ENCODE data around the gene RAP1GAP2.

RAP1GAP2 gene

GRCh38 chr17:2928294-2928890 is 132.2 kb downstream of the RAP1GAP2 start:
- H3F3A ChIP-seq (ENCODE audit: control insufficient read depth, insufficient read depth), result peaks cover 15% of the 10 kb centered on the region
- H3K4me3 ChIP-seq (ENCODE audit: low read length), result no peak overlapping the region
- H3K27ac ChIP-seq (ENCODE audit: low read depth, low read length), result no peak overlapping the region
- no peaks in the 10 kb centered on the region for H3K9me2 ChIP-seq (replicated peaks; ENCODE audit: control insufficient read depth, low read length)
- H4K20me1 ChIP-seq (ENCODE audit: control insufficient read depth, insufficient read depth, low read depth, low read length), result no peaks in the 10 kb centered on the region
- H3K9me3 ChIP-seq (ENCODE audit: control insufficient read depth, insufficient read depth, low read length), result no peaks in the 10 kb centered on the region
- TF ChIP-seq, protein P1, sequence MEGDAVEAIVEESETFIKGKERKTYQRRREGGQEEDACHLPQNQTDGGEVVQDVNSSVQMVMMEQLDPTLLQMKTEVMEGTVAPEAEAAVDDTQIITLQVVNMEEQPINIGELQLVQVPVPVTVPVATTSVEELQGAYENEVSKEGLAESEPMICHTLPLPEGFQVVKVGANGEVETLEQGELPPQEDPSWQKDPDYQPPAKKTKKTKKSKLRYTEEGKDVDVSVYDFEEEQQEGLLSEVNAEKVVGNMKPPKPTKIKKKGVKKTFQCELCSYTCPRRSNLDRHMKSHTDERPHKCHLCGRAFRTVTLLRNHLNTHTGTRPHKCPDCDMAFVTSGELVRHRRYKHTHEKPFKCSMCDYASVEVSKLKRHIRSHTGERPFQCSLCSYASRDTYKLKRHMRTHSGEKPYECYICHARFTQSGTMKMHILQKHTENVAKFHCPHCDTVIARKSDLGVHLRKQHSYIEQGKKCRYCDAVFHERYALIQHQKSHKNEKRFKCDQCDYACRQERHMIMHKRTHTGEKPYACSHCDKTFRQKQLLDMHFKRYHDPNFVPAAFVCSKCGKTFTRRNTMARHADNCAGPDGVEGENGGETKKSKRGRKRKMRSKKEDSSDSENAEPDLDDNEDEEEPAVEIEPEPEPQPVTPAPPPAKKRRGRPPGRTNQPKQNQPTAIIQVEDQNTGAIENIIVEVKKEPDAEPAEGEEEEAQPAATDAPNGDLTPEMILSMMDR (IDR thresholded peaks at IDR 0.05; ENCODE audit: low read depth, low read length, poor library complexity, severe bottlenecking), result no peak
- TF ChIP-seq EZH2phosphoT487 (IDR thresholded peaks at IDR 0.05; ENCODE audit: borderline replicate concordance, low read length), result no peak
- H3K36me3 ChIP-seq (ENCODE audit: control insufficient read depth, low read length), result no peaks in the 10 kb centered on the region
- H3K4me2 ChIP-seq (ENCODE audit: low read length), result no peak overlapping the region
- peaks cover 31% of the 10 kb centered on the region for H3K4me1 ChIP-seq (ENCODE audit: control insufficient read depth, low read length)
- H3K27me3 ChIP-seq (ENCODE audit: control insufficient read depth, low read length), result no peaks in the 10 kb centered on the region
- H3K79me2 ChIP-seq (ENCODE audit: control insufficient read depth, low read length), result peaks cover 5% of the 10 kb centered on the region; the same call in 1 of the 2 replicates

DNA sequence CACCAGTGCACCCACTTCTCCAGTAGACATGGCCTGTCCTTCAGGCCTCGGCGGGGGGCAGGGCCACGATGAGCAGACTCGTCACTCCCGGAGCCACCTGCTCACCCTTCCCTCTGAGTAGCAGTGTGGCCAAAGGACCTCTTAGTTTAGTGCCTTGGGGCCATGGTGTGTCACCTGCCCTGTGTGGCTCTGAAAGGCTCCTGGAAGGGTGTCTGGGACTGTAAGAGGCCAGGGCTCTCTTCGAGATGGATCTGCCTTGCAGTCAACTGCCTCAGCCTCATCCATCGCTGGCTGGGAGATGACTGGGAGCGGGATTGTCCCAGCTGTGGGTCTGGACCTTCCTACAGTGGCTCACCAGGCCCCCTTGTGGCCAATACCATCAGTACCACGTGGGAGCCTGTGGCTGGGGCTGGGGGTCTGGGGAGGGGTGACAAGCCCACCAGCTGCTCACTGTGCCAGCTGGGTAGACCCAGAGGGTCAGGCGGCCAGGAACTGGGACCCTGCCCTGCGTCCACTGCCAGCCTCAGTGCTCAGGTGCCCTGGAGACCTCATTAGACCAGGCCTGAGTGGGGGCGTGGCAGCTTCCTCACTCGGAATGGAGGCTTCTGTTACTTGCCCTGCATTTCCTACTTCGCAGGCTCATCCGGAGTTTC is 133.8 kb downstream of the RAP1GAP2 start:
- Histone ChIP-seq H3K4me3 (ENCODE audit: low read length) (peak overlapping the region; percentile 38), H3K9me2 (replicated peaks; ENCODE audit: control insufficient read depth, low read length) (no peaks in the 10 kb centered on the region), H3K27ac (ENCODE audit: low read depth, low read length) (peak overlapping the region; percentile 80), H4K20me1 (ENCODE audit: control insufficient read depth, insufficient read depth, low read depth, low read length) (no peaks in the 10 kb centered on the region), H3K27me3 (ENCODE audit: control insufficient read depth, low read length) (no peaks in the 10 kb centered on the region), H3K79me2 (ENCODE audit: control insufficient read depth, low read length) (peaks cover 5% of the 10 kb centered on the region; the same call in 1 of the 2 replicates), H3K4me1 (ENCODE audit: control insufficient read depth, low read length) (peaks cover 31% of the 10 kb centered on the region), H3K4me2 (ENCODE audit: low read length) (peak overlapping the region; percentile 66), H3K9me3 (ENCODE audit: control insufficient read depth, insufficient read depth, low read length) (no peaks in the 10 kb centered on the region), H3K36me3 (ENCODE audit: control insufficient read depth, low read length) (no peaks in the 10 kb centered on the region), H3F3A (ENCODE audit: control insufficient read depth, insufficient read depth) (peaks cover 21% of the 10 kb centered on the region)
- TF ChIP-seq EZH2phosphoT487 (IDR thresholded peaks at IDR 0.05; ENCODE audit: borderline replicate concordance, low read length), result no peak
- TF ChIP-seq, protein P1 (IDR thresholded peaks at IDR 0.05; ENCODE audit: low read depth, low read length, poor library complexity, severe bottlenecking), result peak; percentile 96

DNA sequence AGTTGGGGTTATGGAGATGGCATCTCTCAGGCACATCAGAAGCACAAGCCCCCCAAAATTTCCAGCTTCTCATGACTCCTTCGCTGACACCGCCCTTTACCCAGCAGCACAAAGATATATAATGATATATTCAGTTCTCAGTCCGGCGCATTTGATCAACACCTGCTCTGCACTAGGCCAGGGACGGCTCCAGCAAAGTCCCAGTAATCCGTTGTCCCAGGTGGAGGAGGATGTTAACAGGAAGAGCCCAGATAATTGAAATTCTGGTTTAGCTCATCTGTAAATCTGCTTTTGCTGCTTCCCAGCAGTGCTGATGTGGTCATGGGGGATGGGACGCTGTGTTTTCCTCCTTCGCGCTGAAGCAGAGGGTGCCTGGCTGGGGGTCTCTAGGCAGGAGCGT is 135.6 kb downstream of the RAP1GAP2 start:
- peaks cover 46% of the 10 kb centered on the region for H3K4me1 ChIP-seq (ENCODE audit: control insufficient read depth, low read length)
- H3K79me2 ChIP-seq (ENCODE audit: control insufficient read depth, low read length), result peaks cover 5% of the 10 kb centered on the region; the same call in 1 of the 2 replicates
- no peaks in the 10 kb centered on the region for H3K9me3 ChIP-seq (ENCODE audit: control insufficient read depth, insufficient read depth, low read length)
- H3K4me3 ChIP-seq (ENCODE audit: low read length), result peak overlapping the region; percentile 53
- H3K27ac ChIP-seq (ENCODE audit: low read depth, low read length), result peak overlapping the region; percentile 80
- H3F3A ChIP-seq (ENCODE audit: control insufficient read depth, insufficient read depth), result peaks cover 22% of the 10 kb centered on the region
- H3K4me2 ChIP-seq (ENCODE audit: low read length), result peak overlapping the region; percentile 66
- H3K9me2 ChIP-seq (replicated peaks; ENCODE audit: control insufficient read depth, low read length), result no peaks in the 10 kb centered on the region
- H3K36me3 ChIP-seq (ENCODE audit: control insufficient read depth, low read length), result no peaks in the 10 kb centered on the region
- no peaks in the 10 kb centered on the region for H3K27me3 ChIP-seq (ENCODE audit: control insufficient read depth, low read length)
- H4K20me1 ChIP-seq (ENCODE audit: control insufficient read depth, insufficient read depth, low read depth, low read length), result no peaks in the 10 kb centered on the region
- TF ChIP-seq, protein P1 (IDR thresholded peaks at IDR 0.05; ENCODE audit: low read depth, low read length, poor library complexity, severe bottlenecking), result no peak
- TF ChIP-seq EZH2phosphoT487 (IDR thresholded peaks at IDR 0.05; ENCODE audit: borderline replicate concordance, low read length), result no peak

All from DOHH2 (cell line).